HL-60 (cell line): ENCODE measurements around the gene WRAP73.

ENCODE experiments used
- DNase-seq, 2 experiments: peaks; one replicate each; pipeline ENCODE4 v3.0.0-alpha.2; 2010 to 2020; ENCODE audit warnings: low read depth in 1 of 2, low spot score in 1 of 2
- H3K27ac ChIP-seq: fragments of 250-450 bp; sonication (Bioruptor Pico); replicated peaks from 2 replicates; pipeline ENCODE4 v1.5.1; 2020; ENCODE audit warnings: mild to moderate bottlenecking, moderate library complexity
- H3K27me3 ChIP-seq: fragments of 250-450 bp; sonication (Bioruptor Pico); 2 replicates; pipeline ENCODE4 v1.5.1; 2021; ENCODE audit warnings: mild to moderate bottlenecking, moderate library complexity; ENCODE audit not compliant: insufficient read depth, poor library complexity, severe bottlenecking
- H3K4me3 ChIP-seq: replicated peaks from 2 replicates; pipeline ENCODE4 v1.5.1; 2011; ENCODE audit warnings: mild to moderate bottlenecking, control low read depth, low read length; ENCODE audit not compliant: insufficient read depth
- GABPA ChIP-seq: IDR thresholded peaks from 2 replicates; pipeline ENCODE4 v1.6.1; 2012; ENCODE audit warnings: low read depth
- POLR2AphosphoS5 ChIP-seq: IDR thresholded peaks from 2 replicates; pipeline ENCODE4 v1.6.1; 2012; ENCODE audit warnings: low read depth
- SPI1 ChIP-seq: IDR thresholded peaks from 2 replicates; pipeline ENCODE4 v1.6.1; 2012; ENCODE audit warnings: low read depth, mild to moderate bottlenecking, borderline replicate concordance
- TF ChIP-seq, protein P1 (sequence below): IDR thresholded peaks from one replicate; pipeline ENCODE4 v1.5.1; 2011; ENCODE audit warnings: low read length, control low read depth, inconsistent platforms; ENCODE audit not compliant: insufficient read depth
- TF ChIP-seq, protein P2 (sequence below): IDR thresholded peaks from 2 replicates; pipeline ENCODE4 v1.6.1; 2012; ENCODE audit warnings: low read depth; ENCODE audit not compliant: insufficient replicate concordance

The WRAP73 gene

DNA sequence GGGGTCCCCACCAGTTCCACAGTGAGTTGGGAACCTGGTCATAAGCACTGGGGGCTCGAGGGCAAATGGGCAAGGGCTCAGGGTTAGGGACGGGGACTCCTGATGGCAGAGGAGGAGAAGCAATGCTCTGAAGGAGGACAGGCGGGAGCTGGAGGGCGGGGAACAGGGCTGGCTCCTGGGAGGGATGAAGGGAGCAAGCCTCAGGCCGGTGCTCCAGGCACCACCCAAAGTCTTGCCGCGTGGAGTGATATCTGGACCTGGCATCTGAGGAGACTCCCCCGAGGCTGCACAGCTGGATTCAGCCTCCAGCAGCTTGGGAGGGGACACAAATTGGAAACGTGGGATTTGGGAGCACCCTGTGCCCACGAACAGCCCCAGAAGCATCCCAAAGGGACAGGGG, 49.5 kb downstream of the WRAP73 start:
- no peaks in the 10 kb centered on the region for H3K27me3 ChIP-seq
- no peak overlapping the region for H3K4me3 ChIP-seq
- TF ChIP-seq SPI1, result no peak
- no peak for TF ChIP-seq GABPA
- TF ChIP-seq, protein P1, sequence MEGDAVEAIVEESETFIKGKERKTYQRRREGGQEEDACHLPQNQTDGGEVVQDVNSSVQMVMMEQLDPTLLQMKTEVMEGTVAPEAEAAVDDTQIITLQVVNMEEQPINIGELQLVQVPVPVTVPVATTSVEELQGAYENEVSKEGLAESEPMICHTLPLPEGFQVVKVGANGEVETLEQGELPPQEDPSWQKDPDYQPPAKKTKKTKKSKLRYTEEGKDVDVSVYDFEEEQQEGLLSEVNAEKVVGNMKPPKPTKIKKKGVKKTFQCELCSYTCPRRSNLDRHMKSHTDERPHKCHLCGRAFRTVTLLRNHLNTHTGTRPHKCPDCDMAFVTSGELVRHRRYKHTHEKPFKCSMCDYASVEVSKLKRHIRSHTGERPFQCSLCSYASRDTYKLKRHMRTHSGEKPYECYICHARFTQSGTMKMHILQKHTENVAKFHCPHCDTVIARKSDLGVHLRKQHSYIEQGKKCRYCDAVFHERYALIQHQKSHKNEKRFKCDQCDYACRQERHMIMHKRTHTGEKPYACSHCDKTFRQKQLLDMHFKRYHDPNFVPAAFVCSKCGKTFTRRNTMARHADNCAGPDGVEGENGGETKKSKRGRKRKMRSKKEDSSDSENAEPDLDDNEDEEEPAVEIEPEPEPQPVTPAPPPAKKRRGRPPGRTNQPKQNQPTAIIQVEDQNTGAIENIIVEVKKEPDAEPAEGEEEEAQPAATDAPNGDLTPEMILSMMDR, result no peak
- no peak for TF ChIP-seq POLR2AphosphoS5
- TF ChIP-seq, protein P2, sequence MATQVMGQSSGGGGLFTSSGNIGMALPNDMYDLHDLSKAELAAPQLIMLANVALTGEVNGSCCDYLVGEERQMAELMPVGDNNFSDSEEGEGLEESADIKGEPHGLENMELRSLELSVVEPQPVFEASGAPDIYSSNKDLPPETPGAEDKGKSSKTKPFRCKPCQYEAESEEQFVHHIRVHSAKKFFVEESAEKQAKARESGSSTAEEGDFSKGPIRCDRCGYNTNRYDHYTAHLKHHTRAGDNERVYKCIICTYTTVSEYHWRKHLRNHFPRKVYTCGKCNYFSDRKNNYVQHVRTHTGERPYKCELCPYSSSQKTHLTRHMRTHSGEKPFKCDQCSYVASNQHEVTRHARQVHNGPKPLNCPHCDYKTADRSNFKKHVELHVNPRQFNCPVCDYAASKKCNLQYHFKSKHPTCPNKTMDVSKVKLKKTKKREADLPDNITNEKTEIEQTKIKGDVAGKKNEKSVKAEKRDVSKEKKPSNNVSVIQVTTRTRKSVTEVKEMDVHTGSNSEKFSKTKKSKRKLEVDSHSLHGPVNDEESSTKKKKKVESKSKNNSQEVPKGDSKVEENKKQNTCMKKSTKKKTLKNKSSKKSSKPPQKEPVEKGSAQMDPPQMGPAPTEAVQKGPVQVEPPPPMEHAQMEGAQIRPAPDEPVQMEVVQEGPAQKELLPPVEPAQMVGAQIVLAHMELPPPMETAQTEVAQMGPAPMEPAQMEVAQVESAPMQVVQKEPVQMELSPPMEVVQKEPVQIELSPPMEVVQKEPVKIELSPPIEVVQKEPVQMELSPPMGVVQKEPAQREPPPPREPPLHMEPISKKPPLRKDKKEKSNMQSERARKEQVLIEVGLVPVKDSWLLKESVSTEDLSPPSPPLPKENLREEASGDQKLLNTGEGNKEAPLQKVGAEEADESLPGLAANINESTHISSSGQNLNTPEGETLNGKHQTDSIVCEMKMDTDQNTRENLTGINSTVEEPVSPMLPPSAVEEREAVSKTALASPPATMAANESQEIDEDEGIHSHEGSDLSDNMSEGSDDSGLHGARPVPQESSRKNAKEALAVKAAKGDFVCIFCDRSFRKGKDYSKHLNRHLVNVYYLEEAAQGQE, result no peak
- no peak for DNase-seq
- no peak overlapping the region for H3K27ac ChIP-seq

DNA sequence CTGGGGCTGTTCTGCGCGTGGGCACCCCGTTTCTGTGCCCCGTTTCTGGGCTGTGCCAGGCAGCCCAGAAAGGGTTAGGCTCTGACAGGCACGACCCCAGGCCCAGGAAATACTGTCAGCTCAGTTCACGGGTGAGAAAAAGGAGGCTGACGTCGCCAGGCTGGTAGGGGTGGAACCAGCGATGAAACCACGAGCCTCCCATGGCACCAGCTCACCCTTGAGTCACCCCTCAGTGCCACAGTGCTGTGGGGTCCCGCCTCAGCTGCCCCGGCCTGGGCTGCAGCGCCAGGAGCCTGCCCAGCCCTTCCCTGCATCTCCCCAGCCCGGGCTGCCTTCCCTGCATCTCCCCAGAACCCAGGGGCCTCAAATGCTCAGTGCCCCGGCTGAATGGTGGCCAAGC, 50.1 kb downstream of the WRAP73 start:
- TF ChIP-seq, protein P2, result no peak
- TF ChIP-seq SPI1 (no peak), POLR2AphosphoS5 (no peak), GABPA (no peak)
- TF ChIP-seq, protein P1, result no peak
- Histone ChIP-seq H3K4me3 (no peak overlapping the region), H3K27ac (no peak overlapping the region), H3K27me3 (no peaks in the 10 kb centered on the region)
- no peak for DNase-seq

DNA sequence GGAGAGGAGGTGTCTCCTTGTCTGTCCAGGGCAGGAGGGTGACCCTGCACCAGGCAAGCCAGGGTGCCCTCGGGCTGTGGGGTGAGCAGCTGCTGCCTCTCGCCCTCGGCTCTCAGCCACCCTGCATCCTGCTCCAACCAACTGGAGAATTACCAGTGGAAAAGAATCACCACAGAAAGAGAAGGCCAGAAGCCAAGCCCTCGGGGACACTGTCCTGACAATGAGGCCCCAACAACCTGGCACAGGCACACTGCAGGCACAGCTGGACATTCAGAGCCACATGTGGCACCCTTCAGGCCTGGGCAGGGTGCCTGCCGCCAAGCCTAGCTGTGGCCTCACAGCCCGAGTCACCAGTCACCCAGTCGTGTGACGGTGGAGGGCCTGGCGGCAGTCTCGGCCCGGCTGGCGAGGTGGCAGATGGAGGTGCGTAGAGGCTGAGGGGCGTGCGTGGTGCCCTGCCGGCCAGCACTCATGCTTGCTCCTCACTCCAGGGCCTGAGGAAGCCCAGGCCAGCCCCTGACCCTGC, 50.6 kb downstream of the WRAP73 start:
- Histone ChIP-seq H3K27ac (no peak overlapping the region), H3K27me3 (no peaks in the 10 kb centered on the region), H3K4me3 (no peak overlapping the region)
- DNase-seq, result no peak
- TF ChIP-seq, protein P2, result no peak
- TF ChIP-seq SPI1 (no peak), GABPA (no peak), POLR2AphosphoS5 (no peak)
- TF ChIP-seq, protein P1, result no peak
